Measurements from ENCODE around the gene WHRN.

WHRN gene

DNA sequence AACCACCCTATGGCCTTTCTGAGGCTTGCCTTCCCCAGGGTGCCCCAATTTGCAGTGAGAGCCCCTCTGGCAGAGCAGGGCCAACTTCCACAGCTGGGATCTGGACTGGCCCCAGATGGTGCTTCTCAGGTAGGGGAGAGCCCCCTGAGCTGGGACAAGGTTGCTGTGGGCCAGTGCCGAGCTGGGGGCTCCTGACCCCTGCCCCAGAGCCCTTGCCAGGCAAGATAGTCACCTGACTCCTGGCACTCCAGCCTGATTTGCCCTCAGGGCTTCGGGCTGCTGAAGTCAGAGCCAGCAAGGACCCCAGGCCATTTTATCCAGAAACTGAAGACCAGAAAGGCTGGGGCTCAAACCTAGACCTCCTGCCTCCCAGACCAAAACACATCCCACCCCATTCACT is 84.1 kb downstream of the WHRN start:
- Histone ChIP-seq H2AFZ (ENCODE audit: low read depth, low read length) (no peak overlapping the region), H3K36me3 (ENCODE audit: insufficient read depth, low read length) (no peaks in the 10 kb centered on the region), H3K9me3 (ENCODE audit: low read length) (no peaks in the 10 kb centered on the region), H3K4me3 (ENCODE audit: low read length) (no peak overlapping the region), H3K27me3 (ENCODE audit: insufficient read depth, low read length) (no peaks in the 10 kb centered on the region), H3K4me1 (ENCODE audit: insufficient read depth, low read length) (peaks cover 7% of the 10 kb centered on the region)

- Histone ChIP-seq H3K27me3 (ENCODE audit: insufficient read depth, low read length) (no peaks in the 10 kb centered on the region), H3K4me1 (ENCODE audit: insufficient read depth, low read length) (peaks cover 9% of the 10 kb centered on the region), H3K36me3 (ENCODE audit: insufficient read depth, low read length) (no peaks in the 10 kb centered on the region), H3K4me3 (ENCODE audit: low read length) (no peak overlapping the region), H2AFZ (ENCODE audit: low read depth, low read length) (no peak overlapping the region), H3K9me3 (ENCODE audit: low read length) (no peaks in the 10 kb centered on the region)
Measured at GRCh38 chr9:114419796-114420195, 85.5 kb downstream of the WHRN start.

DNA sequence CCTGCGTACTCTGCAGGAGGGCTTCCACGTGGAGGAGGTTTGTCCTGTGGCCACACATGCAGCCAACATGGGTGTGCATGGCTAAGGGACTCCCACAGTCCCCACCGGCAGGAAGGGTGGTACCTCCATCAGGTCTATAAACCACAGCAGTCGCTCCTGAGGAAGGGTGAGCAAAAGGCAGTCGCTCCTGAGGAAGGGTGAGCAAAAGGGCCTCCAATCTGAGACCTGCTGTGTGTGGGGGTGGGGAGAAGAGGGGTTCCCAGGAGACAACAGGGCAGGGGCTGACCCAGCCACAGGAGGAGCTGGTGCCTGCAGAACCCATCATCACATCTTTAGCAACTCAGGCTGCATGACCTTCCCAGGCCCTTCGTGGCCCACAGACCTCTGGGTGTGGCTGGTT is 87.2 kb downstream of the WHRN start:
- Histone ChIP-seq H3K9me3 (ENCODE audit: low read length) (no peaks in the 10 kb centered on the region), H3K4me1 (ENCODE audit: insufficient read depth, low read length) (peaks cover 23% of the 10 kb centered on the region), H3K27me3 (ENCODE audit: insufficient read depth, low read length) (no peaks in the 10 kb centered on the region), H2AFZ (ENCODE audit: low read depth, low read length) (no peak overlapping the region), H3K4me3 (ENCODE audit: low read length) (no peak overlapping the region), H3K36me3 (ENCODE audit: insufficient read depth, low read length) (no peaks in the 10 kb centered on the region)

- Histone ChIP-seq H3K4me3 (ENCODE audit: low read length) (no peak overlapping the region), H3K36me3 (ENCODE audit: insufficient read depth, low read length) (no peaks in the 10 kb centered on the region), H3K27me3 (ENCODE audit: insufficient read depth, low read length) (no peaks in the 10 kb centered on the region), H3K4me1 (ENCODE audit: insufficient read depth, low read length) (peaks cover 23% of the 10 kb centered on the region), H3K9me3 (ENCODE audit: low read length) (no peaks in the 10 kb centered on the region), H2AFZ (ENCODE audit: low read depth, low read length) (no peak overlapping the region)
Measured at GRCh38 chr9:114417511-114417910, 87.8 kb downstream of the WHRN start.

DNA sequence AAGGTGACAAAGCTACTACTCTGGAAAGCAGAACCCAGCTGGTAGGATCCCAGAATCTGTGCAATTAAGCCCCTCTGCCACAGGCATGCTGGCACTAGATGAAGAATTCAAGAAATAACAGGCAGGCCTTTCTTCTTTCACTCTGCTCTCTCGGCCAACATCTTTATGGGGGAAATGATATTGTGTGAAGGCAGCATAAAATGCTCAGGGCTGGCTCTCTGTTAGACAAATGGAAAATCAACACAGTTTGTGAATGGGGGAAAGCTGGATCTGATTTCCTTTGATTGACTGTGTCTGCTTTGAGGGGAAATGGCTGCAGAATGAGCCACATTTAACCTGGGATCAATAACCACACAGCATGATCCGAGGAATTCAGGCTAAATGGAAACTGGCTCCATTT is 88.4 kb downstream of the WHRN start:
- Histone ChIP-seq H3K27me3 (ENCODE audit: insufficient read depth, low read length) (no peaks in the 10 kb centered on the region), H3K4me3 (ENCODE audit: low read length) (no peak overlapping the region), H3K4me1 (ENCODE audit: insufficient read depth, low read length) (peaks cover 23% of the 10 kb centered on the region), H3K9me3 (ENCODE audit: low read length) (no peaks in the 10 kb centered on the region), H2AFZ (ENCODE audit: low read depth, low read length) (no peak overlapping the region), H3K36me3 (ENCODE audit: insufficient read depth, low read length) (no peaks in the 10 kb centered on the region)

DNA sequence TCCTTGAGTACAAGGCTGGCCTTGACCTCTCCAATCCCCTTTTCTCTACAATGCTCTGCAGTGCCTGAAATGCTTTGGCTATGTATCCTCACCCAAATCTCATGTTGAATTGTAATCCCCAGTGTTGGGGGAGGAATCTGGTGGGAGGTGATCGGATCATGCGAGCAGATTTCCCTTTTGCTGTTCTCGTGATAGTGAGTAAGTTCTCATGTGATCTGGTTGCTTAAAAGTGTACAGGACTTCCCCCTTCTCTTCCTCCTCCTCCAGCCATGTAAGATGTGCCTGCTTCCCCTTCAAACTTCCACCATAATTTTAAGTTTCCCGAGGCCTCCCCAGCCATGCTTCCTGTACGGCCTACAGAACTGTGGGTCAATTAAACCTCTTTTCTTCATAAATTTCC is 89.0 kb downstream of the WHRN start:
- Histone ChIP-seq H3K9me3 (ENCODE audit: low read length) (no peaks in the 10 kb centered on the region), H2AFZ (ENCODE audit: low read depth, low read length) (no peak overlapping the region), H3K27me3 (ENCODE audit: insufficient read depth, low read length) (no peaks in the 10 kb centered on the region), H3K36me3 (ENCODE audit: insufficient read depth, low read length) (no peaks in the 10 kb centered on the region), H3K4me1 (ENCODE audit: insufficient read depth, low read length) (peaks cover 23% of the 10 kb centered on the region), H3K4me3 (ENCODE audit: low read length) (no peak overlapping the region)

DNA sequence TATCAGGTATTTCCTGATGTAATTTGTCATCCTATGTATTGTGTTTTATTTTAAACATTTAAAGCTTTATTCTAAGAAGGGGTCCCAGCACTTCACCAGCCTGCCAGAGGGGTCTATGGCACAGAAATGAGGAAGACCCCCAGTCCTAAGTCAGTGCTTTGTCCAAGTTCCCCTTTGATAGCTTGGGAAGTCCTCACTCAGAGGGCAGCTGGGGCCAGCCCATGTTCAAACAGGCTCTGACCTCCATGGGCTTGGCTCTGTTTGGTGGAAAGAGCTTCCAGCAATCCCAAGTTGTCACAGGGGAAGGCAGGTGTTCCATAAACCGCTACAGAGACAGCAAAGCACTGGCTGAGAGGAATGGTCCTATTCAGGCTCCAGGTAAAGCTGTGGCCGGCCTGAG is 90.9 kb downstream of the WHRN start:
- Histone ChIP-seq H3K36me3 (ENCODE audit: insufficient read depth, low read length) (no peaks in the 10 kb centered on the region), H3K4me1 (ENCODE audit: insufficient read depth, low read length) (peaks cover 26% of the 10 kb centered on the region), H3K27me3 (ENCODE audit: insufficient read depth, low read length) (no peaks in the 10 kb centered on the region), H3K4me3 (ENCODE audit: low read length) (no peak overlapping the region), H2AFZ (ENCODE audit: low read depth, low read length) (no peak overlapping the region), H3K9me3 (ENCODE audit: low read length) (no peaks in the 10 kb centered on the region)

DNA sequence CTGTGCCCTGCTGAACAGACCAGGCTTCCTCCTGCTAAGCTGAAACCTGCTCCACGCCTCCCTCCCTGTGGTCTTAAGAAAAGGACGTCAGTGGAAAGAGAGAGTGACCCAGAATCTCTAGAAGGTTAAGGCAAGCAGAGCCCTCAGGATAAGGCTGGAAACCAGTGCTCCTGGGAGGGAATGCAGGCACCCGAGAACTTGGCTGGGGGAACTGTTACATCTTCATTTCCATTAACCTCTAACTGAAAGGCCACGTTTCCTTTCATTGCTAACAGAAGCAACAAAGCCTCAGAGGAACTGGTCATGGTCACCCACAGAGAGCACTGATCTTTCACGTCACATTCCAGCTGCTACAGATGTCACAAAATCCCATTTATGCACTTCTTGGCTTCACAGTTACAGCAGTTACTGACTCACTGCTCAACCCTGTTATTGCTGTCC is 91.4 kb downstream of the WHRN start:
- Histone ChIP-seq H3K36me3 (ENCODE audit: insufficient read depth, low read length) (no peaks in the 10 kb centered on the region), H3K27me3 (ENCODE audit: insufficient read depth, low read length) (no peaks in the 10 kb centered on the region), H2AFZ (ENCODE audit: low read depth, low read length) (no peak overlapping the region), H3K4me3 (ENCODE audit: low read length) (no peak overlapping the region), H3K4me1 (ENCODE audit: insufficient read depth, low read length) (peaks cover 29% of the 10 kb centered on the region), H3K9me3 (ENCODE audit: low read length) (no peaks in the 10 kb centered on the region)

- H3K4me3 ChIP-seq (ENCODE audit: low read length) = no peak overlapping the region
- H3K9me3 ChIP-seq (ENCODE audit: low read length) = no peaks in the 10 kb centered on the region
- H3K4me1 ChIP-seq (ENCODE audit: insufficient read depth, low read length) = peaks cover 24% of the 10 kb centered on the region
- H3K27me3 ChIP-seq (ENCODE audit: insufficient read depth, low read length) = no peaks in the 10 kb centered on the region
- no peak overlapping the region for H2AFZ ChIP-seq (ENCODE audit: low read depth, low read length)
- no peaks in the 10 kb centered on the region for H3K36me3 ChIP-seq (ENCODE audit: insufficient read depth, low read length)
Measured at GRCh38 chr9:114412048-114412683, 93.1 kb downstream of the WHRN start.

DNA sequence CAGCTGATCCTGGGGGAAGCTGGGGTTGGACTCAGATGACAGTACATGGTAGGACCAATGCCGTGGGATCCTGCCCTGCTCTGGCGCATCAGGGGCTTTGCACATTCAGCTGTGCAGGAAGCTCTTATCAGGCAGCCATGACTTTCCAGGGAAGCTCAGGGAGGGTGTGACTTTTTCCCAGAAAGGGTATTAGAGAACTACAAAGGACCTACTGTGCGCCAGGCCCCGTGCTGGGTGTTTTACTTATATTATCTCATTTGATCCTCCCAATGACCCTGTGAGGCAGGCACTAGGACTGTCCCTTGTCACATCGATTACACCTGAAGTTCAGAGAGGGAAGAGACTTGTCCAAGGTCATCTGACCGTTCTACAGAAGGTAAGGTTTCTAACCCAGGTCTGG is 93.8 kb downstream of the WHRN start:
- H3K36me3 ChIP-seq (ENCODE audit: insufficient read depth, low read length) = peaks cover 6% of the 10 kb centered on the region
- no peaks in the 10 kb centered on the region for H3K9me3 ChIP-seq (ENCODE audit: low read length)
- H3K4me3 ChIP-seq (ENCODE audit: low read length) = no peak overlapping the region
- H2AFZ ChIP-seq (ENCODE audit: low read depth, low read length) = no peak overlapping the region
- peaks cover 23% of the 10 kb centered on the region for H3K4me1 ChIP-seq (ENCODE audit: insufficient read depth, low read length)
- no peaks in the 10 kb centered on the region for H3K27me3 ChIP-seq (ENCODE audit: insufficient read depth, low read length)

DNA sequence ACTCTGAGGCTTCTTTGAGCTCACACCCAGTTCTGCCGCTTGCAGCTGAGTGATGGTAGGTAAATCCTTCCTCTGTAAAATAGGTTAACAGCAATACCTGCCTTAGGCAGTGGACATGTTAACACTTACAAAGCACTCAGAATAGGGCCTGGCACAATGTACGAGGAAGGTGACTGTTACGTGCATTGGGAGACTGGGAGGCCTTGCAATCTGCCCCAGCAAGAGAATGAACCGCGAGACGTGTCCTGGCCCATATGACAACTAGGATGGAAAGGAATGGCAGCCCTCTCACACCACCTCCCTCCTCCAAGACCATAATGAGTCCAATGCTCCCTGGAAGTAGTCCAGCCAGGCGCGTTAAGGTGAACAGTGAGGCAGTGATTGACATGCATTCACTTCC is 94.4 kb downstream of the WHRN start:
- peaks cover 6% of the 10 kb centered on the region for H3K36me3 ChIP-seq (ENCODE audit: insufficient read depth, low read length)
- H3K4me1 ChIP-seq (ENCODE audit: insufficient read depth, low read length) = peaks cover 20% of the 10 kb centered on the region
- no peak overlapping the region for H2AFZ ChIP-seq (ENCODE audit: low read depth, low read length)
- no peak overlapping the region for H3K4me3 ChIP-seq (ENCODE audit: low read length)
- H3K9me3 ChIP-seq (ENCODE audit: low read length) = no peaks in the 10 kb centered on the region
- H3K27me3 ChIP-seq (ENCODE audit: insufficient read depth, low read length) = no peaks in the 10 kb centered on the region

DNA sequence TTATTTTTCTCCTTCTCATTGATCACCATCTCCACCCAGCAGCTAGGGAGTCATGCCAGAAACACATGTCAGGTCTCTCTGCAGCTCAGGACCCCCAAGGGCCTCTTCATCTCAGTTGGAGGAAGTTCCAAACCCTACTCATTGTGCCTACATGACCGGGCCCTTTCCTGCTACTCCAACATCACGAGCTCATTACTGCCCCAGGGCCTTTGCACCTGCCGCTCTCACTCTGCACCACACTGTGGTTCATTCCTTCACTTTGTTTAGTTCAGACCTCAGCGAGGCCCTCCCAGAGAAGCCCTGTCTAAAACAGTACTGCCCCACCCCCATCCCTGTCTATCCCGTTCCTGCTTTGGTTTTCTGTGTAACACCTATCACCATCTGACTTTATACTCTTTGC is 95.4 kb downstream of the WHRN start:
- Histone ChIP-seq H3K27me3 (ENCODE audit: insufficient read depth, low read length) (no peaks in the 10 kb centered on the region), H3K9me3 (ENCODE audit: low read length) (no peaks in the 10 kb centered on the region), H2AFZ (ENCODE audit: low read depth, low read length) (no peak overlapping the region), H3K4me3 (ENCODE audit: low read length) (no peak overlapping the region), H3K4me1 (ENCODE audit: insufficient read depth, low read length) (peaks cover 20% of the 10 kb centered on the region), H3K36me3 (ENCODE audit: insufficient read depth, low read length) (peaks cover 6% of the 10 kb centered on the region)

- no peaks in the 10 kb centered on the region for H3K9me3 ChIP-seq (ENCODE audit: low read length)
- peaks cover 18% of the 10 kb centered on the region for H3K4me1 ChIP-seq (ENCODE audit: insufficient read depth, low read length)
- H3K4me3 ChIP-seq (ENCODE audit: low read length) = no peak overlapping the region
Measured at GRCh38 chr9:114409103-114409780, 96.0 kb downstream of the WHRN start.

GRCh38 chr9:114408645-114409044 is 96.6 kb downstream of the WHRN start:
- Histone ChIP-seq H3K36me3 (ENCODE audit: insufficient read depth, low read length) (peaks cover 6% of the 10 kb centered on the region), H3K4me3 (ENCODE audit: low read length) (no peak overlapping the region), H3K27me3 (ENCODE audit: insufficient read depth, low read length) (no peaks in the 10 kb centered on the region), H2AFZ (ENCODE audit: low read depth, low read length) (no peak overlapping the region), H3K4me1 (ENCODE audit: insufficient read depth, low read length) (peaks cover 12% of the 10 kb centered on the region), H3K9me3 (ENCODE audit: low read length) (no peaks in the 10 kb centered on the region)

More at GRCh38 chr9:114409103-114409780, 96.0 kb downstream of the WHRN start:
- Histone ChIP-seq H3K36me3 (ENCODE audit: insufficient read depth, low read length) (peaks cover 6% of the 10 kb centered on the region), H2AFZ (ENCODE audit: low read depth, low read length) (no peak overlapping the region), H3K27me3 (ENCODE audit: insufficient read depth, low read length) (no peaks in the 10 kb centered on the region)

All from neuron (in vitro differentiated cells).